GM21825 (cell line): ENCODE measurements around the gene XPO5.

Source experiments
- ATAC-seq: cut with Tn5 transposase; IDR thresholded peaks from one replicate; pipeline ENCODE4 v1.9.1; 2021; ENCODE audit warnings: mild to moderate bottlenecking, moderate library complexity; ENCODE audit not compliant: unreplicated experiment

XPO5 gene

GRCh38 chr6:43476746-43477145, 99.1 kb downstream of the XPO5 start:
- no peak for ATAC-seq

GRCh38 chr6:43475516-43475915, 100.3 kb downstream of the XPO5 start:
- ATAC-seq: no peak

- no peak for ATAC-seq
Measured at GRCh38 chr6:43472515-43472914, 103.3 kb downstream of the XPO5 start.
